ENCODE data around the gene TMEM267.

- TF ChIP-seq FOXM1 (IDR thresholded peaks at IDR 0.05; ENCODE audit: borderline replicate concordance) (no peak), BHLHE40 (IDR thresholded peaks at IDR 0.05; ENCODE audit: borderline replicate concordance) (no peak), SUZ12 (IDR thresholded peaks at IDR 0.05) (no peak), SP1 (IDR thresholded peaks at IDR 0.05) (no peak), ZNF384 (IDR thresholded peaks at IDR 0.05) (no peak), ELF4 (IDR thresholded peaks at IDR 0.05) (no peak), LEF1 (IDR thresholded peaks at IDR 0.05; ENCODE audit: borderline replicate concordance) (no peak), L3MBTL2 (conservative IDR thresholded peaks at IDR 0.05) (no peak), TARDBP (IDR thresholded peaks at IDR 0.05) (no peak), FOXK2 (IDR thresholded peaks at IDR 0.05) (no peak), HDGF (IDR thresholded peaks at IDR 0.05; ENCODE audit: borderline replicate concordance) (no peak), FOXA1 (IDR thresholded peaks at IDR 0.05) (no peak), NFRKB (IDR thresholded peaks at IDR 0.05) (no peak), PKNOX1 (IDR thresholded peaks at IDR 0.05) (no peak)
Observed at GRCh38 chr5:43416803-43417394, 66.8 kb downstream of the TMEM267 start.
